Smooth muscle cell (in vitro differentiated cells): ENCODE measurements around the gene ANTXR1. TPM values are rescaled to one million over a fixed set of nuclear protein-coding genes. Genes with fewer than 3 reads are reported as not detected.
A peak's percentile ranks its signal among the peaks of the same experiment; 100 is the strongest.
"Not testable (repeated sequence)": the region's sequence is repeated elsewhere in the genome, so short reads cannot be mapped to it uniquely, and the experiment has no call there.

Source experiments
- DNase-seq: peaks from one replicate; lab custom pipeline; 2025; ENCODE audit not compliant: unreplicated experiment; lab: John Stamatoyannopoulos, UW
- H2AFZ ChIP-seq: fragments of 200-600 bp; sonication (generic); 2 replicates; pipeline ENCODE4 v1.6.0; 2016; ENCODE audit warnings: antibody characterized with exemption, low read depth, mild to moderate bottlenecking
- H3F3A ChIP-seq: fragments of 200-600 bp; sonication (generic); 2 replicates; pipeline ENCODE4 v1.6.0; 2017; ENCODE audit warnings: antibody characterized with exemption, low read depth
- H3K27ac ChIP-seq: fragments of 200-600 bp; sonication (generic); 2 replicates; pipeline ENCODE4 v1.5.1; 2016; ENCODE audit warnings: low read depth, mild to moderate bottlenecking
- H3K27me3 ChIP-seq: fragments of 200-600 bp; sonication (generic); 2 replicates; pipeline ENCODE4 v1.6.1; 2016; ENCODE audit warnings: low read depth, mild to moderate bottlenecking
- H3K36me3 ChIP-seq: fragments of 200-600 bp; sonication (generic); 2 replicates; pipeline ENCODE4 v1.5.1; 2016; ENCODE audit warnings: low read depth
- H3K4me1 ChIP-seq: fragments of 200-600 bp; sonication (generic); 2 replicates; pipeline ENCODE4 v1.5.1; 2016; ENCODE audit warnings: low read depth
- H3K4me2 ChIP-seq: fragments of 200-600 bp; sonication (generic); 2 replicates; pipeline ENCODE4 v1.6.0; 2016; ENCODE audit warnings: mild to moderate bottlenecking
- H3K4me3 ChIP-seq: fragments of 200-600 bp; sonication (generic); 2 replicates; pipeline ENCODE4 v1.5.1; 2016; ENCODE audit warnings: mild to moderate bottlenecking
- H3K79me2 ChIP-seq: fragments of 200-600 bp; sonication (generic); 2 replicates; pipeline ENCODE4 v1.6.0; 2016; ENCODE audit warnings: low read depth, mild to moderate bottlenecking
- H3K9ac ChIP-seq: fragments of 200-600 bp; sonication (generic); 2 replicates; pipeline ENCODE4 v1.6.0; 2016; ENCODE audit warnings: low read depth
- H3K9me3 ChIP-seq: fragments of 200-600 bp; sonication (generic); replicated peaks from 2 replicates; pipeline ENCODE4 v1.5.1; 2016; ENCODE audit warnings: low read depth
- H4K20me1 ChIP-seq: fragments of 200-600 bp; sonication (generic); 2 replicates; pipeline ENCODE4 v1.6.0; 2016; ENCODE audit warnings: low read depth
- CTCF ChIP-seq: fragments of 200-600 bp; sonication (generic); IDR thresholded peaks from 2 replicates; pipeline ENCODE4 v1.5.1; 2017; ENCODE audit warnings: borderline replicate concordance, mild to moderate bottlenecking, antibody characterized with exemption; ENCODE audit not compliant: insufficient read depth, poor library complexity, severe bottlenecking
- WGBS: methylation state at CpG from one replicate; pipeline ENCODE4 v1.1.7; 2016; ENCODE audit warnings: low lambda C conversion rate; 5-methylcytosine and 5-hydroxymethylcytosine counted together
- polyA plus RNA-seq: library from polyadenylated mRNA; unstranded; fragments of >200 nt; fragmentation: Nextera tagmentation; extraction: Ambion mirVana; gene quantifications from 2 replicates; pipeline ENCODE4 v1.2.1, GENCODE V29; 2016
- total RNA-seq: library from RNA; depleted of rRNA; stranded (reverse); fragments of >200 nt; gene quantifications from 2 replicates; pipeline ENCODE4 v1.2.3, GENCODE V29; 2014

ANTXR1 gene
- total and polyA plus RNA-seq, 2 experiments from 2014 or later: 292 to 309 TPM

GRCh38 chr2:69173706-69174105 is 160.7 kb downstream of the ANTXR1 start:
- Histone ChIP-seq H3K4me3 (no peak overlapping the region), H3K9me3 (no peaks in the 10 kb centered on the region), H3K9ac (no peak overlapping the region), H2AFZ (no peak overlapping the region), H3K27ac (peak overlapping the region; percentile 99), H4K20me1 (no peaks in the 10 kb centered on the region), H3F3A (peaks cover 39% of the 10 kb centered on the region), H3K79me2 (peaks cover 7% of the 10 kb centered on the region), H3K4me1 (peaks cover 18% of the 10 kb centered on the region), H3K4me2 (no peak overlapping the region), H3K36me3 (no peaks in the 10 kb centered on the region), H3K27me3 (no peaks in the 10 kb centered on the region)
- TF ChIP-seq CTCF: no peak
- no peak for DNase-seq
- 100% methylated on average over 1 of the region's 1 CpG for WGBS

GRCh38 chr2:69174211-69174610 is 161.2 kb downstream of the ANTXR1 start:
- DNase-seq, H4K20me1 ChIP-seq, H3K36me3 ChIP-seq, H3K4me3 ChIP-seq, H3K4me2 ChIP-seq, H3K79me2 ChIP-seq, H3K27me3 ChIP-seq, H2AFZ ChIP-seq, H3K9ac ChIP-seq, H3K9me3 ChIP-seq: not testable (repeated sequence)
- Histone ChIP-seq H3K4me1 (peaks cover 22% of the 10 kb centered on the region), H3K27ac (peak overlapping the region; percentile 99), H3F3A (peaks cover 41% of the 10 kb centered on the region)
- 76% methylated on average over 5 of the region's 5 CpGs for WGBS

- no peak overlapping the region for H3K4me3 ChIP-seq
- peak overlapping the region; percentile 99 for H3K27ac ChIP-seq
- no peaks in the 10 kb centered on the region for H3K27me3 ChIP-seq
- H3K9me3 ChIP-seq: no peaks in the 10 kb centered on the region
- H3K4me2 ChIP-seq: peak overlapping the region; percentile 65
- H3K36me3 ChIP-seq: no peaks in the 10 kb centered on the region
- peaks cover 30% of the 10 kb centered on the region for H3F3A ChIP-seq
- peaks cover 22% of the 10 kb centered on the region for H3K4me1 ChIP-seq
- TF ChIP-seq CTCF: no peak
- H4K20me1 ChIP-seq: no peaks in the 10 kb centered on the region
- H3K9ac ChIP-seq: peak overlapping the region; percentile 55
- no peak overlapping the region for H2AFZ ChIP-seq
- 40% methylated on average over 7 of the region's 7 CpGs for WGBS
- DNase-seq: no peak
- peaks cover 9% of the 10 kb centered on the region for H3K79me2 ChIP-seq
Measured at GRCh38 chr2:69175790-69176715, 163.1 kb downstream of the ANTXR1 start.

GRCh38 chr2:69177063-69177771 is 164.2 kb downstream of the ANTXR1 start:
- WGBS: 9% methylated on average over 16 of the region's 16 CpGs

More at GRCh38 chr2:69177063-69177771, 164.2 kb downstream of the ANTXR1 start:
- Histone ChIP-seq H3K9me3 (no peaks in the 10 kb centered on the region), H3F3A (peaks cover 30% of the 10 kb centered on the region), H3K27ac (peak overlapping the region; percentile 99), H4K20me1 (no peaks in the 10 kb centered on the region), H2AFZ (no peak overlapping the region), H3K4me1 (peaks cover 26% of the 10 kb centered on the region), H3K4me3 (peak overlapping the region; percentile 9), H3K4me2 (peak overlapping the region; percentile 73), H3K27me3 (no peaks in the 10 kb centered on the region), H3K36me3 (peaks cover under 1% of the 10 kb centered on the region), H3K9ac (peak overlapping the region; percentile 92), H3K79me2 (peaks cover 7% of the 10 kb centered on the region)
- peak; percentile 44 for DNase-seq
- TF ChIP-seq CTCF: no peak
